Activated T-helper 1 cell treated with anti-CD3 and anti-CD28 coated beads, Interleukin-2, amount 50 U/mL, for 16 hours (primary cell): ENCODE results near the gene CALCOCO1.
"Not testable (repeated sequence)": the region's sequence is repeated elsewhere in the genome, so short reads cannot be mapped to it uniquely, and the experiment has no call there.

Experiments
- DNase-seq, 2 donors: peaks; one replicate each; pipeline ENCODE4 v3.0.0-alpha.2; 2020; ENCODE audit warnings: low read depth in 1 of 2, low spot score in 1 of 2

Gene CALCOCO1

DNA sequence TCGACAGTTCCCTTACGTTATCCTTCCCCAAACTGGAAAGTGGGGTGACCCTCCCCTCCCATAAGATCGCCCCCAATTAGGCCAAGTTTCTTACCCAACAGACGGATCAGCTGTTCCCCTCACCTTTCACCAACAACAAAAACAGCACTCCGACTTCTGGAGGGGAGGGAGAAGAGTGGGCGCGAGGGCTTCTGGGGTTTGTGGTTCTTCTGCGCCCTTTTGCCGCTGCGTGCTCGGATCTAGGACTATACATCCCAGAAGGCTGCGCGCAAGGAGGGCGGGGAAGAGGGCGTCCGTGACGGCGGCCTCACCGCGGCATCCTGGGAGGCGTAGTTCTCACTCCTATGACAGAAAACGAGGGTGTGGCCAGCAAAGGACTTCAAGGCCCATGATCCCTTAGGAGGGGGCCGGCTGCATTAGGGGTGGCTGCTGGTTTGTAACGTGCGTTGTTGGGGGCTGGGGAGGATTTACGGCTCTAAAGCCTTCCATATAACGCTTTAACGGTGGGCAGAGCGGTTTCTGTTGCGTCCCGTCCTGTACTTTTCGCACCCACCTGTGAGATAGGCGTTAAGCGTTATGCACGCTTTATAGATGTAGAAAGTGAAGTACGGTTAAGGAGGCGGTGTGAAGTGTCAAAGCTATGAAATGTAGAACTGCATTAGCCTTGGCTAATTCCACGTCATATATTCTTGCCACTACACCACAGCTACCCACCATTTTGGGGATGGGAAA is at the start of gene CALCOCO1:
Gene CALCOCO1, minus strand, starts transcription at position 143 of the 732 bp plus-strand sequence. CDS start 2,210 bp downstream, outside the sequence.
- peak; percentile 92 to 93 for DNase-seq

DNA sequence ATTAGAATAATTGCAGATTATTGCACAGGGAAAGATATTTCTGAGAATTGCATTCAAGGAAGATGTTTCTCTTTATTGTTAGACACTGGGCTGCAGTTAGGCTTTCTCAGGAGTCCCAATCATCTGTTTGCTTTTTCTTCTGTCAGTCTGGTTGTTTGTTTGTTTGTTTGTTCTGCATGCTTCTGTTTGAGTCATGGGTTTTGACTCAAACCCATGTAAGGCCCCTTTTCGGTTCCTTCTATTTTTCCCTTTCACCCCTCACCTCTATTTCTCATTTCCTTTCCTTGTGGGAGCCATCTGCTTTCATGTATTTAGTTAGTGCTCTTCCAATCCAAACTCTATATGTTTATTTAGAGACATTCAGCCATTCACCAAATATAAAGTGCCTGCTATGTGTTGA is 49.6 kb upstream of the CALCOCO1 start:
- no peak for DNase-seq

DNA sequence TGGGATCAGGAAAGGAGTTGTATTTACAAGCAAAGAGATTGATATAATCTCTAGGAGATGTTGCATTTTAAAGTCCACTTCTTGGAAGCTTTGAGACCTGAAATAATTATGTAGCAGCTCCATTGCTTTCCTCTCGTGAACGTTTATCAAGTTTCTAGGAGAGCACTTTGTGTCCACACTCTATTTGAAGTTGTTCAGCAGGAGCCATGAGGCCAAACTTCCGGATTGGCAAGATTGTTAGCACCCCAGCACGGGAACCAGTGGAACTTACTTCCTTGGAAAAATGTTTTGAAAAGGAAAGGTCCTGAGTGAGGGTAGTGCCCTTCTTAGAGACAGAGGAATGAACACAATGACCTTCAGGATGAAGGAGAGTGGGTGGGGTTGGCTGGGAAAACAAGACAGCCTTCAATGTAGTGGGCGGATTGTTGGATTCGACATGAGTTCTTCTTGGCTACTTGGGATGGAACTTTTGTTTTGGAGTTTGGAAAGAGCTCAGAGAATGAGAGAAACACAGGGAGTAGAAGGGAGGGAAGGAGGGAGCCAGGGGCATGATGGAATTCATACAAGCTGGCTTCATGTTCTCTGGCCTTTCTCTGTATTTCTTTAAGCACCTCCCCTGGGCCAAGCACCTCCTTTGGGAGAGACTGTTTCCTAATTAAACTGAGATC is 48.4 kb upstream of the CALCOCO1 start:
- no peak for DNase-seq

DNA sequence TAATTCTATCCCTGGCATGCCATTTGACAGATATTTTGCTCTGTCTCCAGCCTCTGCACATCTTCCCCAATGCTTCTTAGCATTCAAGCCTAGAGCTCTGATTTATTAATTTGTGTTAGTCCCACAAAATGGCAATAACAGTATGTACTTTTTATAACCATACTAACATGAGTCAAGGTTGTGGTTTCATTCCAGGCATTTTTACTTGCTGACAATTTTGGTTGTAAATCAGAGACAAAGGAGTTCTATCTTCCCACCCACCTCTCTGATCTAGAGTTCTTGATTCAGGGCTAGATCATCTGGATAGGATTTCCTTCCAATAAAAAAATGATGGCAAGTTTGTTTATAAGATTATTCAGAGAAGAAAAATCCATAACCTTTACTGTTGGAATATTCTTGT is 43.0 kb upstream of the CALCOCO1 start:
- no peak for DNase-seq

GRCh38 chr12:53768976-53769375 is 41.7 kb upstream of the CALCOCO1 start:
- no peak for DNase-seq

DNA sequence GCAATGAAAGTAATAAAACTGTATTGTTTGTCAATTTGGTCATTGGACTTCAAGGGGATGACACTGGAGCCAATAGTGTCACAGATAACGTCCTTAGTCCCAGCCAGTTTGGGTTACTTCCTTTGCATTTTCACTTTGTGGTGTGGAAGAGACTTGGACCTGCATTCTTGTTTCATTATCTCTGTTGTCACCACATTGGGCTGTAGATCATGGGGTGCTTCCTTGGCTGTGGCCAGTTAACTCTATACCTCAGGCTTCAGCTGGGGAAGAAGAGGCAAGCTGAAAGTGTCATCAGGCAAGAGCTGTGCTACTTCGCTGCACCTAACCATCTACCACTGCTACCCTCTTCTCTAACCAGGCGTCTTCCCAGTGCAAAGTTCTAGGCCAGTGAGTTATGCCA is 39.6 kb upstream of the CALCOCO1 start:
- no peak for DNase-seq

DNA sequence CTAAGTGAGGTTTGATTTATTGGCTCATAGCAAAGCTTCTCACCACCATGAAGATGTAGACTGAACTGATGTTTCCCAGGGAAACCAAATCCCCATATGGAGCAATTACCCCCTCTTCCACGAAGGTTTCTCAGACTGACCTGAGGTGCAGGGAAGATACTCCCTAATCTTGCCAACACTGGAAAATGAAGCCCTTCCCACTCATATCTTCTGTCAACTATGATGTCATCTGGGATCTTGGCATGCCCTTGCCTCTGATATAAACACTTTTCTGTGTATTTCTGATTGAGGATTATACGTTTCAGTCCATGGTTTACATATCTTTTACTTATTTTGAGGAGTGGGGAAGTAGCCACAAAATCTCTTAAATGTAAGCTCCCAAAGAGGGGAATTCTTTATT is 38.6 kb upstream of the CALCOCO1 start:
- no peak for DNase-seq

- no peak for DNase-seq
Observed at GRCh38 chr12:53764615-53765014, 37.4 kb upstream of the CALCOCO1 start.

DNA sequence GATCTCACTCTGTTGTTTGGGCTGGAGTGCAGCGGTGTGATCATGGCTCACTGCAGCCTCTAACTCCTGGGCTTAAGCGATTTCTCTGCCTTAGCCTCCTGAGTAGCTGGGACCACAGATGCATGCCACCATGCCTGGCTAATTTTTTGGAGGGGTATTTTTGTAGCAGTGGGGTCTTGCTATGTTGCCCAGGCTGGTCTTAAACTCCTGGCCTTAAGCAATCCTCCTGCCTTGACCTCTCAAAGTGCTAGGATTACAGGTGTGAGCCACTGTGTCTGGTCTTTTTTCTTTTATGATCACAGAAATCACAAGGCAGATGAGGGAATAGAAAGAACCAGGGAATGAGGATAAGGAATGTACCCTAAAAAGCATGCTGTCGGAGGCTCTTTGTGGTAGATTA is 35.5 kb upstream of the CALCOCO1 start:
- DNase-seq, result not testable (repeated sequence)

DNA sequence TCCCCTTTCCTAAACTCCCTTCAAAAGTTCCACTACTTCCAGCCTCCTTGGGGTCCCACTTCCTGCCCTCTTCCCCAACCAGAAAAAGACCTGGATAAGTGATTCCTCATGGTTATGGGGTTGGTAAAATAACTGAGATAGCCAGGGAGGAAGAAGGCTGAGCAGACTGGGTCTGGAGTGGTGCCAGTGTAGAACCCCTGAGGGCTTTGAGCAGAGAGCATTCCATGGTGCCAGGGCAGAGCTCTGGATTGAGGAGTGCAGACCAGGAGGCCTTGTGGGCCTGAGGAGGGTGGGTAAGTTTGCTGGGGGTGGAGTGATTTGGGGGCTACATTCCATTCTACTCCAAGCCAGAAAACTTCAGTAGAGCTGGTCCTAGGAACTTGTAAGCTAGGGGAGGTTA is 34.1 kb upstream of the CALCOCO1 start:
- no peak for DNase-seq

- DNase-seq, result no peak
Observed at GRCh38 chr12:53759261-53759660, 32.0 kb upstream of the CALCOCO1 start.

- no peak for DNase-seq
Observed at GRCh38 chr12:53758730-53759103, 31.5 kb upstream of the CALCOCO1 start.

- DNase-seq, result no peak
Observed at GRCh38 chr12:53758081-53758729, 31.0 kb upstream of the CALCOCO1 start.

DNA sequence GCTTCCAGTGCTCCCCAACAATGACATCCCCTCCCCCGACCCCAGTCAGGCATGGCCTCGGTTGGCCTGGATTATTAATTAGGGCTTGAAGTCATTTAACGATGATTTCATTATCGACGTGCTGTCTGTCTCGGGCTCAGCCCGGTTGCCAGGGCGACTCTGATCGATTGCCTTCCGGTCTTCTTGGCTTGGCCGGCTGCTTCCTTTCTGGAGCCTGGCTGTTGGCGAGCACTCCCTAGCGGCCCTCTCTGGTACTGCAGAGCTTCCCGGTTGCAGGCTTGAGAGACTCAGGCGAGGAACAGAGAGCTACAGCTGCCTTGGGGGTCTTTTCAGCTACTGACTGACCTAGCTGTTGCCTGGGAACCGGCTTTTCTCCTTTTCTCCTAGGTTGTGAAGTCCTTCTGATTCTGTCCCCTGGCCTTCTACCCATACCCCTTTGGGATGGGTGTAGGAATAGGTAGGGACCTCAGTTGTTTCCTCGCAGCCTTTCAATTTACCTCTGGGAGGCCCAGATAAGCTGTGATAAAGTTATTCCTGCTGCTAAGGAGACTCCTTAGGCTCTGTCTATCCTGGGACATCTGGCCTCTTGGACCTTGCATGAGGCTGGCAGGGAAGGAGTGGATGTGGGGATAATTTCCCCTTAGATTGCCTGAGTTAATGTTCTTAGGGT is 30.0 kb upstream of the CALCOCO1 start:
- DNase-seq, result peak; percentile 68 to 73

- DNase-seq, result no peak
Observed at GRCh38 chr12:53756300-53757100, 29.2 kb upstream of the CALCOCO1 start.

- DNase-seq, result no peak
Observed at GRCh38 chr12:53755893-53756292, 28.6 kb upstream of the CALCOCO1 start.

GRCh38 chr12:53755451-53755891 is 28.2 kb upstream of the CALCOCO1 start:
- no peak for DNase-seq

DNA sequence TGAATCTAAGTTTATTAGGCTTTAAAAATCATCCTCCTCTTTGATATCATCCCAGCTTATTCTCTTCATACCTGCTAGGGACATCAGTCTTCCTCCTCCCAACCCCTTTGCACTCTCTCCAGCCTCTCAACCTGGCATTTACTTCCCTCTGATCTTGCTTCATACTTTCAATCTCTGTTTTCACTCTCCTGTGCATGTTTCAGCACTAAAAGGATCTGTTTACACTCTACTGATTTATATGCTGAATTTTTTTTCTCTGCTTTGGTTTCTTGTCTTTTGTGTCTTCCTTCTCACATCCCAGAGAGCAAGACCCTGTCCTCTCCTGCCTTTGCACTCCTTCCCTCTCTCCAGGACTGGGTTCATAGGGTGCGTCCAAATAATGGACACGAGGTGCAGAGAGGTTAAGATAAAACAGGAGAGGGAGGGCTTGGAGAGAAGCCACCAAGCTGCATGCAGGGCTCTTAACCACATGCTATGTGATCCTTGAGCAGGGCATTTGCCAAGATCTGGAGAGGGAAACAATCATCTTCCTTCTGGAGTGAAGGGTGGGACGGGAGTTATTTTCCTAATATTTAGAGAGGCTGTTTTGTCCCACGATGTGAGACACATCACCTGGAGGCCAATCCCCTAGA is 27.5 kb upstream of the CALCOCO1 start:
- DNase-seq, result no peak

DNA sequence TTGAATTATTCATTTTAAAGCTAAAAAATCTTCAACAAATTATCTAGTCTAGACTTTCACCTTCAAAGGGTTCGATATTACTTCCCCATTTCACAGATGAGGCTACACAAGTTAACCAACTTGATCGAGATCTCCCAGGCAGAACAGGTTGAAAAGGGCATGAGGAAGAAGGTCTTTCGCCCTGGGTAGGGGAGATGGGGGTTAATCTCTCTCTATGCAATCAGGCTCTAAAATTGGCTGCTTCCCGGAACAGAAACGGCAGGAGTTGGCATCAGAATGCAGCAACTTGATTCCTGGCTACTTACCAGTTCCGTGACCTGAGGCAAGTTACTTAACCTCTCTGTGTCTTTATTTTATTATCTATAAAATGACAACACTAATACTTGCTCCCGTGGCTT is 26.9 kb upstream of the CALCOCO1 start:
- DNase-seq, result no peak

DNA sequence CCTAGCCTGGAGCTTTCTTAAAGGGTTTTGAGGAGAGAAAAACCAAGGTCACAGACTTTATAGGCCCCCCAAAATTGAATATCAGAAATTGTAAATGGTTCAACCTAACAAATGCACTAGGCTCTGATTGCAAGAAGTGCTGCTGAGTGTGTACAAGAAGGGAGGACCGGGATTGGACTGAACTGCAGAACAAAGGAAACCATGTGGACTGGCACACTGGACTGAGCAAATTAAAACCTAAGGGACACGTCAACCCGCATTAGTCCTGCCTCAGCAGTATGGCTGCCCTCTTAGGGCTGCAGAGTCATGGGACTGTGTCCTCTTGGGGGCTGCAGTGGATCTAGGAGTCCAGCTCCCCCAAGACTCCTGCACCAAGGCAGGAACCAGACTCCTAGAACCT is 25.4 kb upstream of the CALCOCO1 start:
- DNase-seq, result no peak
